Mesodermal cell (in vitro differentiated cells): Measurements from ENCODE around the gene MPP3.
"Not testable (repeated sequence)": the region's sequence is repeated elsewhere in the genome, so short reads cannot be mapped to it uniquely, and the experiment has no call there.

ENCODE experiments used
- H3K27ac ChIP-seq: 2 replicates; pipeline ENCODE4 v1.7.0; 2013; ENCODE audit warnings: mild to moderate bottlenecking, low read depth, low read length, moderate library complexity; ENCODE audit not compliant: severe bottlenecking
- H3K36me3 ChIP-seq: 2 replicates; pipeline ENCODE4 v1.7.1; 2013; ENCODE audit warnings: mild to moderate bottlenecking, low read length, moderate library complexity; ENCODE audit not compliant: control insufficient read depth, insufficient read depth
- H3K4me1 ChIP-seq: one replicate; pipeline ENCODE4 v1.7.1; 2013; ENCODE audit warnings: mild to moderate bottlenecking, low read length; ENCODE audit not compliant: insufficient read depth, control insufficient read depth, poor library complexity, severe bottlenecking
- H3K4me3 ChIP-seq: 2 replicates; pipeline ENCODE4 v1.7.0; 2013; ENCODE audit warnings: low read length, control low read depth, mild to moderate bottlenecking; ENCODE audit not compliant: insufficient read depth, poor library complexity, severe bottlenecking; ENCODE audit errors: extremely low read depth
- H3K9me3 ChIP-seq: 2 replicates; pipeline ENCODE4 v1.7.1; 2013; ENCODE audit warnings: mild to moderate bottlenecking, low read length, moderate library complexity; ENCODE audit not compliant: control insufficient read depth
- WGBS, 2 experiments: methylation state at CpG; one replicate each; pipeline ENCODE4 v1.1.5; 2013; ENCODE audit warnings: missing lambda C conversion rate in 2 of 2; ENCODE audit not compliant: insufficient coverage in 2 of 2; 5-methylcytosine and 5-hydroxymethylcytosine counted together

The MPP3 gene

GRCh38 chr17:43845766-43846165 lies 12.8 kb upstream of the MPP3 start:
- H3K27ac ChIP-seq: no peak overlapping the region
- no peak overlapping the region for H3K4me3 ChIP-seq
- H3K4me1 ChIP-seq: no peaks in the 10 kb centered on the region
- no peaks in the 10 kb centered on the region for H3K36me3 ChIP-seq
- 76 to 100% methylated on average over 2 of the region's 4 CpGs for WGBS, 2 experiments
- no peaks in the 10 kb centered on the region for H3K9me3 ChIP-seq

- WGBS, 2 experiments: 83 to 91% methylated on average over 3 to 4 of the region's 5 CpGs
- no peaks in the 10 kb centered on the region for H3K4me1 ChIP-seq
- H3K4me3 ChIP-seq: no peak overlapping the region
- H3K9me3 ChIP-seq: no peaks in the 10 kb centered on the region
- H3K36me3 ChIP-seq: no peaks in the 10 kb centered on the region
- H3K27ac ChIP-seq: no peak overlapping the region
Measured at GRCh38 chr17:43844241-43844640, 11.3 kb upstream of the MPP3 start.

- no peaks in the 10 kb centered on the region for H3K9me3 ChIP-seq
- H3K27ac ChIP-seq: no peak overlapping the region
- WGBS, 2 experiments: 87 to 91% methylated on average over 3 to 5 of the region's 7 CpGs
- H3K4me3 ChIP-seq: no peak overlapping the region
- no peaks in the 10 kb centered on the region for H3K4me1 ChIP-seq
- H3K36me3 ChIP-seq: no peaks in the 10 kb centered on the region
Measured at GRCh38 chr17:43842975-43843325, 10.0 kb upstream of the MPP3 start.

DNA sequence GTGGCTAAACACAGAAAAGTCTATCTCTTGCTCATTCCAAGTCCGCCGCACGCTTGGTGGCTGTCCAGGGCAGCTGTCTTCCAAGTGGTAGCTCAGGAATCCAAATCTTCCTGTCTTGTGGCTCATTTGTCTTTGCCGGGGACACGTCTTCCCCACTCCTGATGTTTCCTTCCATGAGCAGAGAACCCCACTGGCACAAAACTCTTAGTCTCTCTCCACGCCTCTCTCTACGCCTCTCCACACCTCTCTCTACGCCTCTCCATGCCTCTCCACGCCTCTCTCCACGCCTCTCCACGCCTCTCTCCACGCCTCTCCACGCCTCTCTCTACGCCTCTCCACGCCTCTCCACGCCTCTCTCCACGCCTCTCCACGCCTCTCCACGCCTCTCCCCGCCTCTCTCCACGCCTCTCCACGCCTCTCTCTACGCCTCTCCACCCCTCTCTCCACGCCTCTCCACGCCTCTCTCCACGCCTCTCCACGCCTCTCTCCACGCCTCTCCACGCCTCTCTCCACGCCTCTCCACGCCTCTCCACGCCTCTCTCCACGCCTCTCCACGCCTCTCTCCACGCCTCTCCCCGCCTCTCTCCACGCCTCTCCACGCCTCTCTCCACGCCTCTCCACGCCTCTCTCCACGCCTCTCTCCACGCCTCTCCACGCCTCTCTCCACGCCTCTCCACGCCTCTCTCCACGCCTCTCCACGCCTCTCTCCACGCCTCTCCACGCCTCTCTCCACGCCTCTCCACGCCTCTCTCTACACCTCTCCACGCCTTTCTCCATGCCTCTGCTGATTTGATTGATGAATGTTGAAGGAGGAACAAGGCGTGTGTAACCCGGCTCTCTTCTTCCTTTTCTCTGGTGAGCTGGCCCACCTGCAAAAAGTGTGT lies 9.4 kb upstream of the MPP3 start:
- not testable (repeated sequence) for H3K9me3 ChIP-seq, H3K4me3 ChIP-seq, H3K36me3 ChIP-seq, H3K4me1 ChIP-seq, H3K27ac ChIP-seq
- 95 to 99% methylated on average over 7 to 12 of the region's 54 CpGs for WGBS, 2 experiments

GRCh38 chr17:43841282-43841681 lies 8.3 kb upstream of the MPP3 start:
- H3K36me3 ChIP-seq: no peaks in the 10 kb centered on the region
- H3K9me3 ChIP-seq: no peaks in the 10 kb centered on the region
- 83 to 100% methylated on average over 4 of the region's 4 CpGs for WGBS, 2 experiments
- no peak overlapping the region for H3K4me3 ChIP-seq
- H3K27ac ChIP-seq: no peak overlapping the region
- H3K4me1 ChIP-seq: no peaks in the 10 kb centered on the region

GRCh38 chr17:43840814-43841213 lies 7.9 kb upstream of the MPP3 start:
- WGBS, 2 experiments: 37 to 65% methylated on average over 1 to 2 of the region's 4 CpGs
- Histone ChIP-seq H3K9me3 (no peaks in the 10 kb centered on the region), H3K27ac (no peak overlapping the region), H3K4me3 (no peak overlapping the region), H3K36me3 (no peaks in the 10 kb centered on the region), H3K4me1 (no peaks in the 10 kb centered on the region)

DNA sequence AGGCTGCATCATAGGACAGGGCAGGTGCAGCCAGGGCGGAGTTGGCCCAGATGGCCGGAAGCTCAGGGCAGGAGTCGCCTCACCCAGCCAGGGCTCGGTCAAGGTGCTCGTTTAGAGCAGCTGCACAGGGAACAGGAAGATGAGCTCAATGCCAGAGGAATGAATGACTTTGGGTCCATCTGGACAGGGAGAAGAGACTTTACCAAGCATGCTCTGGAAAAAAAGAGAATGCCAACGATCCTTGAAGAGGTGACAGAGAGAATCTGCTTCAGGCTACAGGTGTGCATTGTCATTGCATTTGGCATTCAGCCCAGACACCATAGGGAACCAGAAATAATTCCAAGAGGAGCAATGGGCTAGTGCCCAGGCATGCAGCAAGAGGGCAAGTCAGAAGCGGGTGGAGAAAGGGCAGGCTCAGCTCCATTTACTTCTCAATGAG lies 6.7 kb upstream of the MPP3 start:
- Histone ChIP-seq H3K36me3 (no peaks in the 10 kb centered on the region), H3K4me1 (no peaks in the 10 kb centered on the region), H3K27ac (no peak overlapping the region), H3K9me3 (no peaks in the 10 kb centered on the region), H3K4me3 (no peak overlapping the region)
- 61 to 69% methylated on average over 7 of the region's 7 CpGs for WGBS, 2 experiments

- H3K9me3 ChIP-seq: no peaks in the 10 kb centered on the region
- WGBS, 2 experiments: 82 to 88% methylated on average over 1 to 2 of the region's 2 CpGs
- H3K36me3 ChIP-seq: peaks cover 15% of the 10 kb centered on the region
- no peak overlapping the region for H3K4me3 ChIP-seq
- no peaks in the 10 kb centered on the region for H3K4me1 ChIP-seq
- H3K27ac ChIP-seq: no peak overlapping the region
Measured at GRCh38 chr17:43834106-43834505, 1.2 kb upstream of the MPP3 start.

DNA sequence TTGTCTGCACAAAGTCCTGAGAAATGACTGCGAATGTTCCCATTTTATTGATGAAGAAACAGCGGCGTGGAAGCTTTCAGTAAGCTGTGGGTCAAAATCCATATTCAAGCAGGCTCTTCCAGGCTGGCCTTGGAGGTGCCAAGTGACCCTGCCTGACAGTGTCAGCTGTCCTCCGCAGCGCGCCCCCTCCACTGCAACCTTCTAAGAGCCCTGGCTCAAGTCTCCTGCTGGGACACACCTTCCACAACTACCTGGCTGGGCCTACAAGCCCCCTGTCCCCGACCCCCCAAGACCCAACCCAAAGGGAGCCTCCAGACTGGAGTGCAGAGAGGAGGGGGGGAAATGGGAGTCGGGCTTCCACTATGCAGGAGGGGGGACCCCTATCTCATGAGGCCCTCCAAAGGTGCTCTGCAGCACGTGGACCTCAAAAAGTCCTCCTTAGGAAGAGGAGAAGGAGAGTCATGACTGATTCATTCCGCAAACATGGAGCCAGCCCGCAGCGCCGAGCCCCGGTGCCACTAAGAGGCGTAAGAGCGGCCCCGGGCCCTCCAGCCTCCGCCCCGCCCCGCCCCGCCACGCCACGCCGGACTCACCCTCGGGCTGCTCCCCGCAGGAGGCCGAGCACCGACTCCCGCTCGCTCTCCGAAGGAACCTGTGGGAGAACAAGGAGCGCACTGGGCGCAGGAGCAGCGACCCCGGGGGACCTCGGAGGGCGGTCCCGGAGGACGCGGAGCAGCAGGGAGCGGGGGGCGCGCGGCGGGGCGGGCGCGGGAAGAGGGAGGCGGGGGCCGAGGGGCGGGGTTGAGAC lies 574 bp downstream of the MPP3 start:
- Histone ChIP-seq H3K4me1 (peaks cover 2% of the 10 kb centered on the region), H3K36me3 (peaks cover 18% of the 10 kb centered on the region), H3K27ac (no peak overlapping the region), H3K4me3 (peak overlapping the region; percentile 70), H3K9me3 (no peaks in the 10 kb centered on the region)
- 10 to 16% methylated on average over 23 to 37 of the region's 51 CpGs for WGBS, 2 experiments

GRCh38 chr17:43831633-43832032 lies 1.3 kb downstream of the MPP3 start:
- WGBS, 2 experiments: 70 to 83% methylated on average over 3 to 6 of the region's 8 CpGs
- no peaks in the 10 kb centered on the region for H3K9me3 ChIP-seq
- H3K36me3 ChIP-seq: peaks cover 20% of the 10 kb centered on the region
- H3K27ac ChIP-seq: no peak overlapping the region
- H3K4me1 ChIP-seq: peaks cover 2% of the 10 kb centered on the region
- no peak overlapping the region for H3K4me3 ChIP-seq
